Panc1 (cell line): ENCODE data around the gene SHF.

Source experiments
- CTCF ChIP-seq: fragments of 450-650 bp; IDR thresholded peaks from 2 replicates; pipeline ENCODE4 v1.5.1; 2017; ENCODE audit warnings: mild to moderate bottlenecking
- POLR2AphosphoS5 ChIP-seq: IDR thresholded peaks from 2 replicates; pipeline ENCODE4 v1.6.1; 2012; ENCODE audit warnings: mild to moderate bottlenecking, low read depth, low read length, moderate library complexity

DNA sequence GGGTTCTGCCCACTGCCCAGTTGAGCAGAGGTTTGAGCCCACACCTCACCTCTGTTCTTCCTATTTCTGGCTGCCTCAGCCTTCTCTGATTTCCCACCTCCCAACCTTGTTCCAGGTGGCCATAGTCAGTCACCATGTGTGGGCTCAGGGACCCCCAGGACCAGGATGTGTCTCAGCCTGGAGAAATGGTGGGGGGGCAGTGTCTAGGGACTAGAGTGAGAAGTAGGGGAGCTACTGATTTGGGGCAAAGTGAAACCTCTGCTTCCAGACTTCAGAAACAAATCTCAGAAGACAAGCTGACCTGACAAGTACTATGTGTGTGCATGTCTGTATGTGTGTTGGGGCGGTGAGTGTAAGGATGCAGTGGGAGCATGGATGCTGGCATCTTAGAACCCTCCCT lies 22.9 kb downstream of the SHF start:
- no peak for TF ChIP-seq CTCF
- no peak for TF ChIP-seq POLR2AphosphoS5
